HepG2 (cell line): Measurements from ENCODE around the gene SEPTIN11. TPM values are rescaled to one million over a fixed set of nuclear protein-coding genes. Genes with fewer than 3 reads are reported as not detected.

Source experiments
- ASH2L ChIP-seq: fragments of 300-600, 200-600 bp; sonication (generic); IDR thresholded peaks from 2 replicates; pipeline ENCODE4 v1.7.0; 2017; ENCODE audit warnings: low read depth, mild to moderate bottlenecking, moderate library complexity, mixed read lengths, low read length; ENCODE audit not compliant: insufficient read length
- BCL6 ChIP-seq: IDR thresholded peaks from 2 replicates; pipeline ENCODE4 v1.6.1; 2016; ENCODE audit warnings: missing genetic modification reagents, missing compliant biosample characterization
- PCBP2 ChIP-seq: fragments of 200-400 bp; formaldehyde crosslinking; optimal IDR thresholded peaks from 2 replicates; pipeline ENCODE3; 2018; ENCODE audit warnings: low read length, low read depth; ENCODE audit not compliant: poor library complexity, severe bottlenecking
- SOX6 ChIP-seq, 2 experiments: fragments of 450-650 bp in 1 of 2; sonication (generic) in 1 of 2; formaldehyde crosslinking in 1 of 2; IDR thresholded peaks; 2 replicates each; pipeline versions ENCODE4 v1.4.0 to v1.6.1; 2017 to 2020; ENCODE audit warnings: antibody characterized with exemption in 1 of 2, mild to moderate bottlenecking in 1 of 2, missing genetic modification reagents in 1 of 2
- ZNF138 ChIP-seq: sonication (generic); formaldehyde crosslinking; IDR thresholded peaks from 2 replicates; pipeline ENCODE4 v1.5.0; 2020; ENCODE audit warnings: mild to moderate bottlenecking, low read depth, missing genetic modification reagents
- ZNF883 ChIP-seq: sonication (generic); formaldehyde crosslinking; IDR thresholded peaks from 2 replicates; pipeline ENCODE4 v1.5.1; 2020; ENCODE audit warnings: mild to moderate bottlenecking, missing genetic modification reagents; ENCODE audit errors: not compliant biosample characterization
- polyA plus RNA-seq, 8 experiments: library from polyadenylated mRNA; depleted of rRNA in 3 of 8; stranded (reverse) in 7 of 8; unstranded in 1 of 8; fragments of >200 nt; fragmentation: Illumina TruSeq in 4 of 8; extraction: Trizol in 4 of 8; gene quantifications; 2 replicates each; pipeline versions ENCODE4 v1.2.1 to v1.2.3, GENCODE V29; 2011 to 2016; ENCODE audit warnings: low read depth in 4 of 8, missing spikeins in 1 of 8, mixed read lengths in 1 of 8; ENCODE audit not compliant: insufficient read depth in 1 of 8
- total RNA-seq, 5 experiments: library from RNA; depleted of rRNA; stranded (reverse); fragments of >200 nt; fragmentation: Illumina TruSeq; extraction: Trizol; gene quantifications; 2 replicates each; pipeline ENCODE4 v1.2.3, GENCODE V29; 2016; ENCODE audit warnings: low read depth in 1 of 5
- TF ChIP-seq, protein P1 (sequence below): sonication (generic); formaldehyde crosslinking; IDR thresholded peaks from 2 replicates; pipeline ENCODE4 v1.5.0; 2020; ENCODE audit warnings: mild to moderate bottlenecking, missing genetic modification reagents, borderline replicate concordance
- TF ChIP-seq, protein P2 (sequence below): sonication (generic); formaldehyde crosslinking; IDR thresholded peaks from 2 replicates; pipeline ENCODE4 v1.4.0; 2020; ENCODE audit warnings: missing genetic modification reagents

SEPTIN11 gene
- total and polyA plus RNA-seq, 2 of the 13 experiments (the other 11 are each of a cell fraction or from before 2014, with no cell fraction given), result 28.9 to 47.3 TPM

DNA sequence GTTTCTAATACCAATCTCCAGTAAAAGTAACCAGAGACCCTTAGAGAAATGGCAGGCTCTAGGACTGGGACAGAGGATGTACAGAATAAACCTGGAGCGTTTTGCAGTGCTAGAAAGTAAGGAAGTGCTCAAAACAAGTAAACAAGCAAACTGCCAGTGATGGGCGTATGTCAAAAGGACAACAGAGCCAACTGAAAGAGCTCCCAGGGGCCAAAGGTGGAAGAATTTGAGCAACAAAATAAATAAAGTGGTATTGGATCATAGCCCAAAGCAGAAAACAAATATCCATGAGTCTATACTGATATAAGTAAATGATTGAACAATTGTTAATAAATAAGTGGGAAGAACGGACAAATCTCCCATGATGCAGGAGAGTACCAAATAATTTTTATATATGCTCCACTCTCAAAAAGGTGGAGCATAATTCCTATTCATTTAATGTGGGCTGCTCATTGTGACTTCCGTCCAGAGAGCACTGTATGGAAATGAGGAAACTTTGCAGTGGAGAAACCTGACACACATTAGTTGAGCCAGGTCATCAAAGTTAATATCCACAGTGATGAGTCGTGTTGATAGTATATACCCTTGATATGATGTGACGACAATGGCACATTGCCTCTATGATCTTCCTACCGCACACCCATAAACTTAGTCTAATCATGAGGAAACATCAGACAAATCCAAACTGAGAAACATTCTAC lies 17.8 kb upstream of the SEPTIN11 start (continued):
- TF ChIP-seq, protein P1, sequence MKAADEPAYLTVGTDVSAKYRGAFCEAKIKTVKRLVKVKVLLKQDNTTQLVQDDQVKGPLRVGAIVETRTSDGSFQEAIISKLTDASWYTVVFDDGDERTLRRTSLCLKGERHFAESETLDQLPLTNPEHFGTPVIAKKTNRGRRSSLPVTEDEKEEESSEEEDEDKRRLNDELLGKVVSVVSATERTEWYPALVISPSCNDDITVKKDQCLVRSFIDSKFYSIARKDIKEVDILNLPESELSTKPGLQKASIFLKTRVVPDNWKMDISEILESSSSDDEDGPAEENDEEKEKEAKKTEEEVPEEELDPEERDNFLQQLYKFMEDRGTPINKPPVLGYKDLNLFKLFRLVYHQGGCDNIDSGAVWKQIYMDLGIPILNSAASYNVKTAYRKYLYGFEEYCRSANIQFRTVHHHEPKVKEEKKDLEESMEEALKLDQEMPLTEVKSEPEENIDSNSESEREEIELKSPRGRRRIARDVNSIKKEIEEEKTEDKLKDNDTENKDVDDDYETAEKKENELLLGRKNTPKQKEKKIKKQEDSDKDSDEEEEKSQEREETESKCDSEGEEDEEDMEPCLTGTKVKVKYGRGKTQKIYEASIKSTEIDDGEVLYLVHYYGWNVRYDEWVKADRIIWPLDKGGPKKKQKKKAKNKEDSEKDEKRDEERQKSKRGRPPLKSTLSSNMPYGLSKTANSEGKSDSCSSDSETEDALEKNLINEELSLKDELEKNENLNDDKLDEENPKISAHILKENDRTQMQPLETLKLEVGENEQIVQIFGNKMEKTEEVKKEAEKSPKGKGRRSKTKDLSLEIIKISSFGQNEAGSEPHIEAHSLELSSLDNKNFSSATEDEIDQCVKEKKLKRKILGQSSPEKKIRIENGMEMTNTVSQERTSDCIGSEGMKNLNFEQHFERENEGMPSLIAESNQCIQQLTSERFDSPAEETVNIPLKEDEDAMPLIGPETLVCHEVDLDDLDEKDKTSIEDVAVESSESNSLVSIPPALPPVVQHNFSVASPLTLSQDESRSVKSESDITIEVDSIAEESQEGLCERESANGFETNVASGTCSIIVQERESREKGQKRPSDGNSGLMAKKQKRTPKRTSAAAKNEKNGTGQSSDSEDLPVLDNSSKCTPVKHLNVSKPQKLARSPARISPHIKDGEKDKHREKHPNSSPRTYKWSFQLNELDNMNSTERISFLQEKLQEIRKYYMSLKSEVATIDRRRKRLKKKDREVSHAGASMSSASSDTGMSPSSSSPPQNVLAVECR (CRISPR knock-in tag), result no peak
- TF ChIP-seq ASH2L (no peak), ZNF138 (CRISPR knock-in tag) (no peak), BCL6 (CRISPR knock-in tag) (peak; percentile 20; the same call in 1 of the 2 replicates), PCBP2 (no peak), SOX6 (IDR thresholded peaks at IDR 0.05) (no peak), SOX6 (CRISPR knock-in tag; IDR thresholded peaks at IDR 0.05) (0 out of 2 replicates have a peak, but pooled peaks have one; percentile 10), ZNF883 (CRISPR knock-in tag) (no peak)
- TF ChIP-seq, protein P2, sequence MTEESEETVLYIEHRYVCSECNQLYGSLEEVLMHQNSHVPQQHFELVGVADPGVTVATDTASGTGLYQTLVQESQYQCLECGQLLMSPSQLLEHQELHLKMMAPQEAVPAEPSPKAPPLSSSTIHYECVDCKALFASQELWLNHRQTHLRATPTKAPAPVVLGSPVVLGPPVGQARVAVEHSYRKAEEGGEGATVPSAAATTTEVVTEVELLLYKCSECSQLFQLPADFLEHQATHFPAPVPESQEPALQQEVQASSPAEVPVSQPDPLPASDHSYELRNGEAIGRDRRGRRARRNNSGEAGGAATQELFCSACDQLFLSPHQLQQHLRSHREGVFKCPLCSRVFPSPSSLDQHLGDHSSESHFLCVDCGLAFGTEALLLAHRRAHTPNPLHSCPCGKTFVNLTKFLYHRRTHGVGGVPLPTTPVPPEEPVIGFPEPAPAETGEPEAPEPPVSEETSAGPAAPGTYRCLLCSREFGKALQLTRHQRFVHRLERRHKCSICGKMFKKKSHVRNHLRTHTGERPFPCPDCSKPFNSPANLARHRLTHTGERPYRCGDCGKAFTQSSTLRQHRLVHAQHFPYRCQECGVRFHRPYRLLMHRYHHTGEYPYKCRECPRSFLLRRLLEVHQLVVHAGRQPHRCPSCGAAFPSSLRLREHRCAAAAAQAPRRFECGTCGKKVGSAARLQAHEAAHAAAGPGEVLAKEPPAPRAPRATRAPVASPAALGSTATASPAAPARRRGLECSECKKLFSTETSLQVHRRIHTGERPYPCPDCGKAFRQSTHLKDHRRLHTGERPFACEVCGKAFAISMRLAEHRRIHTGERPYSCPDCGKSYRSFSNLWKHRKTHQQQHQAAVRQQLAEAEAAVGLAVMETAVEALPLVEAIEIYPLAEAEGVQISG (CRISPR knock-in tag), result no peak
